Rectal smooth muscle tissue (tissue), 1 donor: ENCODE measurements around the gene BABAM1.

Experiments
- H3K27ac ChIP-seq: one replicate; pipeline ENCODE4 v1.7.0; 2013; ENCODE audit warnings: low read depth, low read length, inconsistent platforms
- H3K27me3 ChIP-seq: one replicate; pipeline ENCODE4 v1.7.0; 2013; ENCODE audit warnings: low read length; ENCODE audit not compliant: control insufficient read depth, insufficient read depth
- H3K36me3 ChIP-seq: one replicate; pipeline ENCODE4 v1.7.0; 2013; ENCODE audit warnings: low read length; ENCODE audit not compliant: control insufficient read depth, insufficient read depth
- H3K4me1 ChIP-seq: one replicate; pipeline ENCODE4 v1.7.0; 2013; ENCODE audit warnings: low read length; ENCODE audit not compliant: control insufficient read depth, insufficient read depth
- H3K4me3 ChIP-seq: one replicate; pipeline ENCODE4 v1.7.0; 2013; ENCODE audit warnings: low read length
- H3K9ac ChIP-seq: one replicate; pipeline ENCODE4 v1.7.0; 2013; ENCODE audit warnings: low read length

BABAM1 gene

GRCh38 chr19:17325881-17326594 lies 58.8 kb downstream of the BABAM1 start:
- Histone ChIP-seq H3K27ac (no peak overlapping the region), H3K9ac (no peak overlapping the region), H3K27me3 (peaks cover 10% of the 10 kb centered on the region), H3K36me3 (peaks cover 3% of the 10 kb centered on the region), H3K4me3 (no peak overlapping the region), H3K4me1 (peaks cover 3% of the 10 kb centered on the region)

- peaks cover 3% of the 10 kb centered on the region for H3K36me3 ChIP-seq
Measured at GRCh38 chr19:17326595-17326966, 59.3 kb downstream of the BABAM1 start.

GRCh38 chr19:17327068-17327653 lies 59.9 kb downstream of the BABAM1 start:
- Histone ChIP-seq H3K9ac (no peak overlapping the region), H3K36me3 (peaks cover 3% of the 10 kb centered on the region), H3K4me1 (peaks cover 3% of the 10 kb centered on the region), H3K27me3 (peaks cover 10% of the 10 kb centered on the region), H3K27ac (no peak overlapping the region), H3K4me3 (no peak overlapping the region)

More at GRCh38 chr19:17326595-17326966, 59.3 kb downstream of the BABAM1 start:
- no peak overlapping the region for H3K27ac ChIP-seq
- H3K27me3 ChIP-seq = peaks cover 10% of the 10 kb centered on the region
- no peak overlapping the region for H3K4me3 ChIP-seq
- H3K9ac ChIP-seq = no peak overlapping the region
- peaks cover 3% of the 10 kb centered on the region for H3K4me1 ChIP-seq

GRCh38 chr19:17327654-17328516 lies 60.6 kb downstream of the BABAM1 start:
- Histone ChIP-seq H3K4me1 (peaks cover 3% of the 10 kb centered on the region), H3K27me3 (peaks cover 10% of the 10 kb centered on the region), H3K36me3 (no peaks in the 10 kb centered on the region), H3K27ac (no peak overlapping the region), H3K9ac (no peak overlapping the region), H3K4me3 (peak overlapping the region; percentile 36)
